HL-60 (cell line): ENCODE results near the gene KIFC1.

ENCODE experiments used
- DNase-seq, 2 experiments: peaks; one replicate each; pipeline ENCODE4 v3.0.0-alpha.2; 2010 to 2020; ENCODE audit warnings: low read depth in 1 of 2, low spot score in 1 of 2
- H3K27ac ChIP-seq: fragments of 250-450 bp; sonication (Bioruptor Pico); replicated peaks from 2 replicates; pipeline ENCODE4 v1.5.1; 2020; ENCODE audit warnings: mild to moderate bottlenecking, moderate library complexity
- H3K27me3 ChIP-seq: fragments of 250-450 bp; sonication (Bioruptor Pico); 2 replicates; pipeline ENCODE4 v1.5.1; 2021; ENCODE audit warnings: mild to moderate bottlenecking, moderate library complexity; ENCODE audit not compliant: insufficient read depth, poor library complexity, severe bottlenecking
- H3K4me3 ChIP-seq: replicated peaks from 2 replicates; pipeline ENCODE4 v1.5.1; 2011; ENCODE audit warnings: mild to moderate bottlenecking, control low read depth, low read length; ENCODE audit not compliant: insufficient read depth
- CTCF ChIP-seq: IDR thresholded peaks from one replicate; pipeline ENCODE4 v1.5.1; 2011; ENCODE audit warnings: low read length, control low read depth, inconsistent platforms; ENCODE audit not compliant: insufficient read depth
- GABPA ChIP-seq: IDR thresholded peaks from 2 replicates; pipeline ENCODE4 v1.6.1; 2012; ENCODE audit warnings: low read depth
- POLR2AphosphoS5 ChIP-seq: IDR thresholded peaks from 2 replicates; pipeline ENCODE4 v1.6.1; 2012; ENCODE audit warnings: low read depth
- REST ChIP-seq: IDR thresholded peaks from 2 replicates; pipeline ENCODE4 v1.6.1; 2012; ENCODE audit warnings: low read depth; ENCODE audit not compliant: insufficient replicate concordance
- SPI1 ChIP-seq: IDR thresholded peaks from 2 replicates; pipeline ENCODE4 v1.6.1; 2012; ENCODE audit warnings: low read depth, mild to moderate bottlenecking, borderline replicate concordance

Gene KIFC1

GRCh38 chr6:33438978-33439594 lies 47.5 kb downstream of the KIFC1 start:
- H3K4me3 ChIP-seq: no peak overlapping the region
- no peak for TF ChIP-seq CTCF
- TF ChIP-seq GABPA: no peak
- no peak for TF ChIP-seq REST
- no peak for TF ChIP-seq SPI1
- TF ChIP-seq POLR2AphosphoS5: no peak
- H3K27ac ChIP-seq: no peak overlapping the region
- no peaks in the 10 kb centered on the region for H3K27me3 ChIP-seq
- DNase-seq: no peak

GRCh38 chr6:33439956-33440648 lies 48.5 kb downstream of the KIFC1 start:
- TF ChIP-seq POLR2AphosphoS5: no peak
- no peak for TF ChIP-seq GABPA
- no peak for TF ChIP-seq CTCF
- no peak for TF ChIP-seq SPI1
- TF ChIP-seq REST: no peak

GRCh38 chr6:33440649-33441309 lies 49.2 kb downstream of the KIFC1 start:
- H3K27ac ChIP-seq: no peak overlapping the region
- DNase-seq: no peak
- no peaks in the 10 kb centered on the region for H3K27me3 ChIP-seq
- H3K4me3 ChIP-seq: no peak overlapping the region
- TF ChIP-seq CTCF (no peak), REST (no peak), GABPA (no peak), SPI1 (no peak), POLR2AphosphoS5 (no peak)

More at GRCh38 chr6:33439956-33440648, 48.5 kb downstream of the KIFC1 start:
- Histone ChIP-seq H3K27ac (no peak overlapping the region), H3K27me3 (no peaks in the 10 kb centered on the region), H3K4me3 (no peak overlapping the region)
- no peak for DNase-seq
